ENCODE data around the gene CACFD1.

DNA sequence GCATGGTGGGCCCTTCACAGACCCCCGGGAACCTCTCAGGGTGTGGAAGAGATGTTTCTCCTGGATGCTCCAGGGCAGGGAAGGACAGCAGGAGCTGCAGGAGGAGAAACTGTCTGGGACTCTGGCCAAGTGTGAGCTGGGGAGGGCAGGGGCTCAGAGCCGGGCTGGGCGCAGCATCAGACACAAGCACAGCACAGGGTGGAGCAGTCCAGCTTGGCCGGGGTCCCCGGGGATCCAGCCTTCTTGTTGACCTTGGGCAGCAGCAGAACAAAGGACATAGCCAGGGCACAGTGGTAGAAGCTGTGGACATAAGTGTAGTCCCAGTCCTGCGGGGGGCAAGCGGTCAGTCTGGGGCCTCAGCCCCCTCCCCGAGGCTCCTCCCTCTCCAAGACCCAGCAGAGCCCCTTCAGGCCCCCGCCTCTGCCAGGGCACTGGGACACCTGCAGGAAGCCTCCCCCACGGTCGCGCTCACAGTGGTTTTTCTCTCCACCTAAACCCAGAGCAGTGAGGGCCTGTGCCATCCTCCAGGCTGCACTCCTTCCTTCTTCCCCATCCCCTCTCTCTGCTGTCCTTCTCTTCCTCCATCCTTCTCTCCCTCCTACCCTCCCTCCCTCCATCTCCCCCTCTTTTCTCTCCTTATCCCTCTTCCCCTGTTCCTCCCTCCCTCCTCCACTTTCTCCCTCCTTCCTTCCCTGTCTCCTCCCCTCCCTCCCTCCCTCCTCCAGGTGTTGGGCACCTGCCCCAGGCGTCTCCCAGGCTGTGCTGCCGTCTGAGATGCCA is 54.9 kb downstream of the CACFD1 start:
- TF ChIP-seq GATA2 (IDR thresholded peaks at IDR 0.05; ENCODE audit: low read depth, low read length), result no peak
- no peak for TF ChIP-seq GATA3 (IDR thresholded peaks at IDR 0.05; ENCODE audit: low read depth, low read length)

Data from SH-SY5Y (cell line).